Muscle of back (tissue), 11 donors: ENCODE data around the gene CYP4F22. TPM values are rescaled to one million over a fixed set of nuclear protein-coding genes. Genes with fewer than 3 reads are reported as not detected.
"Not testable (repeated sequence)": the region's sequence is repeated elsewhere in the genome, so short reads cannot be mapped to it uniquely, and the experiment has no call there.

Source experiments
- DNase-seq, 3 donors: peaks; one replicate each; pipeline versions ENCODE4 v3.0.0 to v3.0.0-alpha.2; 2013
- polyA plus RNA-seq, 10 donors: library from polyadenylated mRNA; unstranded; fragments of 120-200 nt; gene quantifications; one replicate each; pipeline ENCODE4 v1.2.1, GENCODE V29; 2013; ENCODE audit not compliant: insufficient read length in 10 of 10

Gene CYP4F22
- polyA plus RNA-seq, 10 donors: 0.05 to 1.8 TPM; not detected in 8

DNA sequence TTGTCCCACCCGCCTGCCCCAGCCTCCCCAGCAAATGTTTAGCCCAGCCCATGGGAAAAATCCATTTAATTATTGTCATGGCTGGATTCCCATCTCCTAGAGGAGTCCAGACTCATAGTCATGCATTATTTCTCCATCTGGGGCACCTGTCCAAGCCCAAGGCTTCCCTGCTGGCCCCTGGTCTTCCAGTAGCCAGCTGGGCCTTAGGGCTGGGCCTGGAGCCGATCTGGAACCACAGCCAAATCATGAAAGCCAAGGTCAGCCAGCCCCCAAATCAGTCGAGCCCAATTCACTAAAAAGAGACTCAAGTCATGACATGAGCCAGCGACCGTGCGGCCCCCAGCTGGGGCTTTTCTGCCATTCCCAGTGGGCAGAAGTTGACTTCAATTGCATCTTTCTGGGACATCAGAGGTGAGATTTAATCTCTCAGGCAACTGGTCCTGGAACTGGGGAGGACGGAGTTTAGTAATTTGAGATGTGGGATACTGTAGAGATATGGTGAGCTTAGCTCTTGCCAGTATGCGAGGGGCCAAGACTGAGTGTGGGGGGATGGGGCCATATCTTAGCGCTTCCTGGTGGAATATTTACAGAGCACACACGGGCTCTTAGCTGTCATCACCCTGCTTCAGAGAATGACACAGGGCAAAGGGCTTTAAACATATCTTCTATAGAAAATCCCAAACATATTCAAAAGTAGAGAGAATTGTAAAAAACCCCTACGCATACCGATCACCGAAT, 19.7 kb upstream of the CYP4F22 start:
- DNase-seq: peak in 2 of 3 donors; percentile 30 to 51

DNA sequence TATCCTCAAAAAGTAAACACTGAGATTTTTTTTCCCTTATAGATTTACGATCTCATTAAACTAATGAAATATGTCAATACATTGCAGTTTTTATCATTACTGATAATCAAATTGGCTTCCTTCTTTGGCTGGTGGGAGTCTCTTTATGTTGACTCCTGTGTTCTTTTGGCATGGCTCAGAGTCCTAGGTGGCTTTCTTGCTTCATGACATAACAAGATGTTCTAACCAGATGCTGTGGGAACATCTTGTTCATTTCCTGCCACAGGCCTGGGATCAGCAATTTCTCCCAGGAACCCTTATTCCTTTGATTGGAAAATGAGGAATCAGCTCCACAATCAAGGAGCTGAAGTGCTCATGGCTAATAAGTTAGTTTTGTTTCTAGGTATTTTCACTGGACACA, 13.2 kb upstream of the CYP4F22 start:
- no peak for DNase-seq

DNA sequence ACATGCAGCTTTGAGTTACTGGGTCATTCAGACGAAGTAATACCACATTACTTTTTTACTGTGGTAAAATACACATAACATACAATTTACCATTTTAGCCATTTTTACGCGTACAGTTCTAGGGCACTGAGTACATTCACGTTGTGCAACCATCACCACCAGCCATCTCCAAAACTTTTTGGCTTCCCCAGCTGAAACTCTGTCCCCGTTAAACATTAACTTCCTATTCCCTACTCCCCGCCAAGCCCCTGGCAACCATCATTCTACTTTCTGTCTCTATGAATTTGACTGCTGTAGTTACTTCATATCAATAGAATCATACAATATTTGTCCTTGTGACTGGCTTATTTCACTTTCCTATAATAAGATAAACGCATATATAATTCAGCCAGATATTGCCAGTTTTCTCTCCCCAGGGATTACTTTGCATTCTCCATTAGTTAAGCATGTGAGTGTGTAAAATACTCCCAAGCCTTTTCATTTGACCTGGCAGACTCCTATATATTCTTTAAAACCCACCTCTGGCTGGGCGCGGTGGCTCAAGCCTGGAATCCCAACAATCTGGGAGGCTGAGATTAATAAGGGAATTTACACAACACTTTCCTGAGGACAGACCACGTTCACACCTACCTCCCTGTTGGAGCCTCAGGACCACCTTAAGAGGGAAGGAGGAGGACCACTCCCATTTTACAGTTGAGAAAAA, 10.0 kb upstream of the CYP4F22 start:
- DNase-seq: no peak

DNA sequence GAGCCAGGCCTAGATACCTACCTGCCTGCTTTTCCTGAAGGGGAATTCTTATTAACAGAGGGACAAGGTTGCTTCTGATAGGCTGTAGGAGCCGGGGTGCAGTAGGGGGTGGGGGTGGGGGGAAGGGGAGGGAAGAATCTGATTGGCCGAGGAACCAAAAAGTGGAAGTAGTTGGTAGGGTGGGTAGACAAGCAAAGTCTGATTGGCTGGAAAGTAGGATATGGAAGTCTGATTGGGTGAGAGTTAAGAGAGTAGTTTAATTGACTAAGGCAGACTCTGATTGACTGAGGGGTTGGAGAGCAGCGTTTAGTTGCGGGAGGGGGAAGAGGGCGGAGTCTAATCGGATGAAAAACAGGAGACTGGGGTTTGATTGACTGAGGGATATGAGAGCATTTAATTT, 9.4 kb upstream of the CYP4F22 start:
- no peak for DNase-seq

DNA sequence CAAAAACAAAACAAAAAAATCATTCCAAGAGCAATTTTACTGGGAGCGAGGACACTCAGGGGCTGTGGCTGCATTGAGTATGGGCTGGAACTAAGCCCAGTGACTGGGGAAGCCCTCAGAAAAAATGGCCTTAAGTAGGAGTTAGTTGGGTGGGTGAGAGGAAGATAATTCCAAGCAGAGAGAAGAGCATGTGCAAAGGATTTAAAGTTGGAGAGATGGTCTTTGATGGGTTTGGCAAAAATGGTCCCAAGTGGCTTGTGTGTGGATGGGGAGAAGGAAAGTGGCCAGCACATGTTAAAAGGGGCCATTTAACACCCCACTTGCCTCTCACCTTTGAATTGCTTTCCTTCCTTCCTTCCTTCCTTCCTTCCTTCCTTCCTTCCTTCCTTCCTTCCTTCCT, 6.7 kb upstream of the CYP4F22 start:
- DNase-seq: no peak

DNA sequence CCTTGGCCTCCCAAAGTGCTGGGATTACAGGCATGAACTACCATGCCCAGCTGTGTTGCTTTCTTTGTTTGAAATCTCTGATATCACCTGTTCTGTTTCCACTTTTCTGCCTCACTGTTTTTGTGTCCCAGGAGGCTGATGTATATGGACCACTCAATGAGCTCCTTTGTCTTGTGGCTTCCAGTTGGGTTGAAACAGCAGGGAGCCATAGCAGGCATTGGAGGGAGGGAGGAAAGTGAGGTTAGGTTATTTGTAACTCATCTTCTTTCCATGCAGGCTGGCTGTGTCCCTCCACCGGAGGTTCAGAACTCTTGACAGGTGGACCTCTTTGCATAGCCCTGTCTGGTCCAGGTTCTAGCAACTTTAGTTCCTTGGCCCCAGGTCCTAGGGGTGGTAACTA, 6.1 kb upstream of the CYP4F22 start:
- DNase-seq: no peak

DNA sequence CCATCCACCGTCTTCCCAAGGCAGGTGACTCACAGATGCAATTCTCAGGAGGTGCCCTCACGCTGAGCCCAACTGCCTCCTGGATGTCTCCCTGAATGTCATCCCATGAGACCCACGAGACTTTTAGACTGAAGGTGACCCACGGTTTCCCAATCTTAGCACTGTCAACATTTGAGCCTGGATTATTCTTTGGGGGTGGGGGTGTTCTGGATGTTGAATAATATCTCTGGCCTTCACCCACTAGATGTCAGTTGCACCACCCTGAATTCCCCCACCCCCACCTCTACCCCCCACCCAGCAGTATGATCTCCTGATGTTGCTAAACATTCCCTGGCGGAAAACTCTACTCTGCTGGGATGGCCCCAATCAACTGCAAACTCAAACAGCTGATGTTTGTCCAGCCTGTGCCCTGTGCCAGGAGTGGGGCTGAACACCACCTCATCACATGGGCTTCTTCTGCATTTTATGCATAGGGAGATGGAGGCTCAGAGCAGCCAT, 2.2 kb upstream of the CYP4F22 start:
- DNase-seq: no peak

DNA sequence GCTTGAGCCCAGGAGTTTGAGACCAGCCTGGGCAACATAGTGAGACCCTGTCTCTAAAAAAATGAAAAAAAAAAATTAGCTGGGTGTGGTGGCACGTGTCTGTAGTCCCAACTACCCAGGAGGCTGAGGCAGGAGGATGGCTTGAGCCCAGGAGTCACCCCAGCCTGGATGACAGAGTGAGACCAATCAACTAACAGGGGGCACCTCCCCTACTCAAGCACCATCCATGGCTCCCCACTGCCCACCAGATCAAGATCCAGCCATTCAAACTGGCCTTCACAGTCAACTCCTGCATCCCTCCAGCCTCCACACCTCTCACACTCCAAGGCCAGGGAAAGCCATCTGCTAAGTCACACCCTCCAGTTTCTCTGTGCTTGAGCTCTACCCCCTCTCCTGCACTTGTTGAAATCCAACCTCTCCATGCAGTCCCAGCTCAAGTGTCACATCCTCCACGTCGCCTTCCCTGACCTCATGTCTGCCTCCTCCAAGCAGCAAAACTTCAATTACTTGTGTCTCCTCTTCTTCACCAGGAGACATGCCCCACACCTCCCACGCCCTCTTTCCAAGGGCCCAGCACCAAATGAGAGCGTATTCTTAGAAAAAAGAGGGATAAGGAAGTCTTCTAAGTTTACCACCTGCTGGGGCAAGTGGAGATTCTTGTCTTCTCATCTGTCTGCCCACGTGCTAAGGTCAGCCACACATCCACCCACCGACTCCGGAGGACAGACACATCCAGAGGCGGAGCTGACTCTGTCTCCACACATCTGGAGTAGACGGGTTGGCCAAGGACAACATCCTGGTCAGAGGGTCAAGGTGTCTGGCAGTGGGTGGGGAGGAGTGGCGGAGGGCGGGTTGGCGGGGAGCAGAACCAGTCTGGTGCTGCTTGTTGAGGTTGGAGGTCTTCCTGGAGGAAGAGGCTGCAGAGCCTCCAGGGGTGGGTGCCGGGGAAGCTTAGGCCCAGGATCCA, 974 bp upstream of the CYP4F22 start:
- DNase-seq: no peak

DNA sequence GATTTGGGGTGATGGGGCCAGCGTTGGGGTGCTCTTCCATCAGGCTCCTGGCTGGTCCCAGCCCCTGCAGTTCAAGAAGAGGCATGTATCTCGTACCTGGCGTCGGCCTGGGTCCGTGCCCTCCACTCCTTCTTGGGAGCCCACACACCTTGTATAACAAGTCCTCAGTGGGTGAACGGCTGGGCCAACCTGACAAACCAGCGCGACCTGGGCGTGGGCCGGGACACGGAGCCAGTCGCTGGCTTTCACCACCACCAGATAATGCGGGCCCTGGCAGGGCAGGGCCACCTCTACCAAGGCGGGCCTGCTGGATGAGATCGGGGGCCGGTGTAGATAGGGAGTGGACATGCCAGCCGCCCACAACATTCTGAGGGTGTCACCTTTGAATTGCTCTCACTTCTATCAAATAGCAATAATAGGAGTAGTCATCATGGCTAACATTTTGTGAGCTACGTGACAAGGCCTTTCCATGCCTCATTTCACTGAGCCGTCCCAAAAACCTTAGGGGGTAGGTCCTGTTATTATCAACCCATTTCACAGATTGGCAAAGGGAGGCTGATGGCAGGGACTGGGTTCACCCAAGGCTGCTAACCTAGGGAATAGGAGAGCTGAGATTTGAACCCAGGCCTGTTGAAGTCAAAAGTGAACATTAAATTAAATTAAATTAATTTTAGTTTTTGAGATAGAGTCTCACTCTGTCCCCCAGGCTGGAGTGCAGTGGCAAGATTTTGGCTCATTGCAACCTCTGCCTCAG, 3.5 kb downstream of the CYP4F22 start:
- no peak for DNase-seq

DNA sequence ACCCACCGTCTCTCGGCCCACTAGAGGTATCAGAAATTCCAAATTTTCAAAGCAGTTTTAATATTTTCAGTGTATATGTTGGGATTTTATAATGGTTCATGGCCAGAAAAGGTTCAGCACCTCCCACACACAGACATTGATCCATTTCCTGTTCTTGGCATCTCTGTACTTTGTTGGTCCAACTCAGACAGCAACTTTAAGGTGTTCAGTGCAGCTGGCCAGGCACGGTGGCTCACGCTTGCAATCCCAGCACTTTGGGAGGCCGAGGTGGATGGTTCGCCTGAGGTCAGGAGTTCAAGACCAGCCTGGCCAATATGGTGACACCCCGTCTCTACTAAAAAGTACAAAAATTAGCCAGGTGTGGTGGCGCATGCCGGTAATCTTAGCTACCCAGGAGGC, 6.9 kb downstream of the CYP4F22 start:
- DNase-seq: not testable (repeated sequence)

DNA sequence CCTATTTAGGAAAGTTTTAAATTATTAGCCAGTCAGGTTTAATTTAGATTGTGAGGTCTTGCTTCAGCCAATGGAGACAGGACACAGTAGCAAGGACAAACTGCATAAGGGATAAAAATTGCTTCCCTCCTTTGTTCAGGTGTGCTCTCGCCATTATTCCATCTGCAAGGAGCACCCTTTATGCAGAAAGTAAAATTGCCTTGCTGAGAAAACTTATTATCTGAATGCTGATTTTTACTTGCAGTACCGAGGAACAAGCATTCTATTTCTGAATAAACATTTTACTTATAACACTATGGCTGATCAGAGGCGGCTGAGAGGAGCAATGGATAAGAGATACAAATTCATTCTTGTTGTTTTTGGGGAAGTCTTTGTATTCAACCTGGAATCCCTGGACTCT, 8.0 kb downstream of the CYP4F22 start:
- DNase-seq: no peak

DNA sequence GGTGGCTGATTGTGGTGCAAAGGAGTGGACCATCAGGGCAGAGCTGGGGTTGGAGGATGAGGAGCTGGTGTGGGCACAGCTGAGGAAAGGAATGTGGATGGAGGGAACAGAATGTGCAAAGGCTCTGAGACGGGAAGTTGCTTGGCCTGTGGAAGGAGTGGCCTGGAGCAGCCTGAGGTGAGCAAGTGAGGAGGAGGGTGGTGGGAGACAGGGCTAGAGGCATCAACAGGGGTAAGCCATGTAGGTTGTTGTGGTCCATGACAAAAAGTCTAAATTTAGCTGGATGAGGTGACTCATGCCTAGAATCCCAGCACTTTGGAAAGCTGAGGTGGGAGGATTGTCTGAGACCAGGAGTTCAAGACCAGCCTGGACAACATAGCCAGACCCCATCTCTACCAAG, 9.5 kb downstream of the CYP4F22 start:
- no peak for DNase-seq

DNA sequence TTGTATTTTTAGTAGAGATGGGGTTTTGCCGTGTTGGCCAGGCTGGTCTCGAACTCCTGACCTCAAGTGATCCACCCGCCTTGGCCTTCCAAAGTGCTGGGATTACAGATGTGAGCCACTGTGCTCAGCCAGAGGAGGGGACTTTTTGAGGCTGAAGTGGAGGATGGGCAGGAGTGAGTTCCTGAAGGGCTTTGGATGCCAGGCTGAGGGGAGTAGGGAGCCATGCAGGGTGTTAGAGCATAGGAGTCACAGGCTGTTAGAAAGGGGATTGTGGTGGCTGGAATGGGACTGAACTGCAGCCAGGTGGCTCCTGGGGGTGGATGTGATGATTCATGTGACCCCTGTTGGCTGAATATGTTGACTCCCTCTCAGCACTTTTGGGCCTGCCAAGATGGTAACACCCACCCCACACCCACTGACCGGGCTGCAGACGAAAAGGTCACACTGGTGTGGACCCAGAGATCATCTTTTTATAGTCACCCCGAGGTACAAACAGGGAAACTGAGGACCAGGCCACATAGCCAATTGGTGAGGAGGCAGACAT, 11.2 kb downstream of the CYP4F22 start:
- DNase-seq: no peak

DNA sequence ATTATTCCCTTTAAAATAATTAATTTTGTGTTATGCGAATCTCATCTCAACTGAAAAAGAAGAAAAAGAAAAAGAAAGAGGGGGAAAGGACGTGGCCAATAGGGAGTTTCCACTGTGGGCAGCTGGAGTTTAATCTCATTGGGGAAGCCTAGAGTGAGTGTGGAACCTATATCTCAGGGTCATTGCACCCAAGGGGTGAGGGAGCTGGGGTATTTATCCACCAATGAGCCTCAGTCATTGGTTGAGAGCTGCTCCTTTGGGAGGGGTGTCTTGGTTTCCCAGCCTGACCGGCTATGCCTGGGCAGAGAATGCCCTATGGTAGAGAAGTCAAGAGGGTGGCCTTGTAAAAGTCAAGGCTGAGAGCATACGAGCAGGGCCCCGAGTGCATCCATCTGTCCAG, 16.5 kb downstream of the CYP4F22 start:
- DNase-seq: no peak

DNA sequence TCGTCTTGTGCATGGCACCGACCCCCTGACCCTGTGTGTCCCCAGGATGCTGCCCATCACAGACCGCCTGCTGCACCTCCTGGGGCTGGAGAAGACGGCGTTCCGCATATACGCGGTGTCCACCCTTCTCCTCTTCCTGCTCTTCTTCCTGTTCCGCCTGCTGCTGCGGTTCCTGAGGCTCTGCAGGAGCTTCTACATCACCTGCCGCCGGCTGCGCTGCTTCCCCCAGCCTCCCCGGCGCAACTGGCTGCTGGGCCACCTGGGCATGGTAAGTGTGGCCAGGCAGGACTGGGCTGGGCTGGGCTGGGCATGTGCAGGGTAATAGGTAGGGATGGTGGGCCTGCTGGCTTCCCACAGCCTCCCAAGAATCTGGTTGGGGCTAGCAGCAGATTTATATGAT, 17.0 kb downstream of the CYP4F22 start:
- DNase-seq: no peak

DNA sequence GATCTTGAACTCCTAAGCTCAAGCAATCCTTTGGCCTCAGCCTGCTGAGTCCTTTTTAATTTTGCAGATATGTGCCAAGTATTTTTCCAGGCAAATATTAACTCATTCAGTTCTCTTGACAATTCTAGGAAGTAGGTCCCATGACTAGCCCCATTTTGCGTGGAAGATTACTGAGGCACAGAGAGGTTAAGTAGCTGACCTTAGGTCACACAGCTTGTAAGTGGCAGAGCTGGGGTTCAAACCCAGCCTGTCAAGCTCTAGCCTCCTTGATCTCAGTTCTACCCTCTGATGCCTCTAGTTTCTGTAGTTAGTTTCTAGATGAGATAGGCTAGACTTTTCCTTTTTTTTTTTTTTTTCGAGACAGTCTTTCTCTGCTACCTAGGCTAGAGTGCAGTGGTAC, 18.1 kb downstream of the CYP4F22 start:
- no peak for DNase-seq

DNA sequence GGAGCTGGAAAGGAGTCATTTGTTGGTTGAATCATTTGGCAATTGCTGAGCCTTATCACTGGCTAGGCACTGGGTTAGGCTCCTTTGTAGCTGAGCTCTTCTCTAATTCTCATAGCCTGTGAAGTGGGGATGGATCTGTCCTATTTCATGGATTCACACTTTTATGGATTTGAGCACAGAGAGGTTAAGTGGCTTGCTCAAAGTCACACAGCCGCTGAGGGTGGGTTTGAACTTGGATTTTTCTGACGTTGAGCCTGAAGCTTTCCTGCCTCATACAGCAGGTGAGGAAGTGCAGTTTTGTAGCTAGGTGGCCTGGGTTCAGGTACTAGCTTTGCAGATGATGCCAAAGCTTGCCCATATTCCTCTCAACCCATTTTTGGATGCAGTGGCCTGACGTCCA, 19.4 kb downstream of the CYP4F22 start:
- no peak for DNase-seq

DNA sequence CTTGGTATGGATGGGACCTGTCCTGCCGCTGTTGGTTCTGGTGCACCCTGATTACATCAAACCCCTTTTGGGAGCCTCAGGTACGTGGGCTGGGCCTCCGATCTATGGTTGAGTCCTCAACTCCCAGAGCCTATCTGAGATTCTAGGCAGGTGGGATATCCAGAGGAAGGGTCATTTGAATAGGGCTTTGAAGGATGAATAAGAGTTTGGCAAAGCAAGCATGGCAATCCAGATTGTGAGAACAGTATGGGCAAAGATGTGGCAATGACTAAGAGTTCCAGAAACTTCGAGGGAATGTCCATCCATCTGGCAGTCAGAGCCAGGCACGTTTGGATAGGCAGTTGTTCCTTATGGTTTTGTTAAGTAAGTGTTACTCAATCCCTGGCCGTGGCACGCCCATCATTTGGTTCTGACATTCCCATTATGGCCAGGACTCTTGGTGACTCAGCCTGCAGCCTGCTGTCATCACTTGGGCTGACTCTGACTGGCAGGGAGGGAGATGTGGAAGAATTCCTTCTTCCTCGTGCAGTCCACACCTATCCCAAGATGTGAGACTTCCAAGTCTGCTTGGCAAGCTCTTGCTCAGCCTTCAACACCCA, 21.5 kb downstream of the CYP4F22 start:
- DNase-seq: no peak

DNA sequence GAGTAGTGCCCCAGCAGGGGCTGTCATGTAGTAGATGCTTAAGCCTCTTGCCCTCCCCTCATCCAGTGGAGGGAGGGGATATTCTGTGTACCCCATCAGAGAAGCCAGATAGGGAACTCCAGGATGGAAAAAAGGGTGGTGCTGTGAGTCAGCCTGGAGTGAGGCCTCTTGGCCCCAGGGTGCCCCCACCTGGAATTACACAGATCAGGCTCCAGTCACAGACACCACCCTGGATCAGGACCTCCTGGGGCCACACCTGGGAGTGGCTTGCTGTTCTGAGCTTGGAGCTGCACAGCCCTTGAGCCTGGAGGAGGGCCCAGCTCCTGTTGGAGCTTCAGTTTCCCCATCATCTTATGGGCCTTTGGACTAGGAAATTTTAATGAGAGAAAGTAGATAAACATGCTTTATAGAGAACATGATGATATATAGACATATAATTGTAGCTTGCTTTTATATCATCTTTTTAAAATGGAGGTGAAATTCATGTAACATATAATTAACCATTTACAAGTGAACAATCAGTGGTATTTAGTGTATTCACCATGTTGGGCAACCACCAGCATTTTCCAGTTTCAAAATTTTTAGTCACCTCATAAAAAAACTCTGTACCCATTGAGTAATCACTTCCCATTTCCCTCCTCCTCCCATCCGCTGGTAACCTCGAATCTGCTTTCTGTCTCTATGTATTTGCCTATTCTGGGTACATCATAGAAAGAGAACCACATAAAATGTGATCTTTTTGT, 24.6 kb downstream of the CYP4F22 start:
- DNase-seq: no peak

DNA sequence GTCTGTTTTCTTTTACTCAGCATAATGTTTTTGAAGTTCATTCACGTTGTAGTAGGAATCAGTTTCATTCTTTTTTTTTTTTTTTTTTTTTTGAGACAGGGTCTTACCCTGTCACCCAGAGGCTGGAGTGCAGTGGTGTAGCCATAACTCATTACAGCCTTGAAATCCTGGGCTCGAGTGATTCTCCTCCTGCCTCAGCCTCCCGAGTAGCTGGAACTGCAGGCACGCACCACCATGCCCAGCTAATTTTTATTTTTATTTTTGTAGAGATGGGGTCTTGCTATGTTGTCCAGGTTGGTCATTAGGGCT, 25.2 kb downstream of the CYP4F22 start:
- DNase-seq: not testable (repeated sequence)
